Activated CD8-positive, alpha-beta memory T cell treated with anti-CD3 and anti-CD28 coated beads, Interleukin-2, amount 10 ng/mL, durations not matched to agents 7 days and 5 days (primary cell): ENCODE data around the gene SAE1. TPM values are rescaled to one million over a fixed set of nuclear protein-coding genes. Genes with fewer than 3 reads are reported as not detected.

Experiments used
- ATAC-seq: fragments of 150-1000 bp; cut with Tn5 transposase; one replicate; pipeline ENCODE4 v1.10.0; 2021; ENCODE audit warnings: moderate library complexity
- CTCF ChIA-PET: fragments of 350-600 bp; sonication (Branson Sonifier 250); formaldehyde crosslinking; loops from one replicate; lab custom pipeline; 2021; ENCODE audit warnings: antibody characterized with exemption; lab: Charles Lee
- DNase-seq: peaks from one replicate; pipeline ENCODE4 v3.0.0-alpha.2; 2020
- H3K27ac Mint-ChIP-seq: one replicate; pipeline ENCODE4 v1.8.0; 2021; ENCODE audit warnings: mild to moderate bottlenecking, mixed read lengths
- H3K27me3 Mint-ChIP-seq: one replicate; pipeline ENCODE4 v1.8.0; 2021; ENCODE audit warnings: mixed read lengths
- H3K36me3 Mint-ChIP-seq: one replicate; pipeline ENCODE4 v1.8.0; 2021; ENCODE audit warnings: mild to moderate bottlenecking, mixed read lengths
- H3K4me1 Mint-ChIP-seq: one replicate; pipeline ENCODE4 v1.8.0; 2021; ENCODE audit warnings: mixed read lengths
- H3K4me3 Mint-ChIP-seq: one replicate; pipeline ENCODE4 v1.8.0; 2021; ENCODE audit warnings: mild to moderate bottlenecking, moderate library complexity, mixed read lengths
- H3K9me3 Mint-ChIP-seq: one replicate; pipeline ENCODE4 v1.8.0; 2022; ENCODE audit warnings: low read depth, mixed read lengths
- total RNA-seq, 2 experiments: library from RNA; stranded (reverse); gene quantifications; one replicate each; pipeline ENCODE4 v1.2.3, GENCODE V29; 2021

SAE1 gene
- total RNA-seq, 2 experiments from 2014 or later: 153 to 171 TPM

- Mint-ChIP-seq H3K4me3 (no peak overlapping the region), H3K36me3 (peaks cover 28% of the 10 kb centered on the region), H3K27ac (peak overlapping the region; percentile 37), H3K4me1 (peaks cover 47% of the 10 kb centered on the region), H3K27me3 (no peaks in the 10 kb centered on the region), H3K9me3 (no peaks in the 10 kb centered on the region)
- CTCF ChIA-PET: interaction anchor here (1.5 kb wide), 2 partner anchors 20 to 36 kb away, joined by 5 read pairs; no protein-coding TSS in a partner anchor
- peak; percentile 58 for DNase-seq
- peak; percentile 18 for ATAC-seq
These were observed 59.6 kb downstream of the SAE1 start for GRCh38 chr19:47190167-47190727.

- ATAC-seq (no peak), DNase-seq (no peak)
- CTCF ChIA-PET: interaction anchor here (0.7 to 7.5 kb wide), 3 partner anchors 15 to 442 kb away, joined by 3 to 44 read pairs (median 3); no protein-coding TSS in a partner anchor
- H3K27me3 Mint-ChIP-seq: no peaks in the 10 kb centered on the region
- no peak overlapping the region for H3K4me3 Mint-ChIP-seq
- H3K9me3 Mint-ChIP-seq: no peaks in the 10 kb centered on the region
- H3K27ac Mint-ChIP-seq: no peak overlapping the region
- H3K36me3 Mint-ChIP-seq: peaks cover 25% of the 10 kb centered on the region
- H3K4me1 Mint-ChIP-seq: peaks cover 7% of the 10 kb centered on the region
These were observed 64.8 kb downstream of the SAE1 start for GRCh38 chr19:47195434-47195833.

GRCh38 chr19:47197141-47197540 is 66.5 kb downstream of the SAE1 start:
- H3K27me3 Mint-ChIP-seq: no peaks in the 10 kb centered on the region
- CTCF ChIA-PET: interaction anchor here (5.8 to 7.5 kb wide), 2 partner anchors 13 to 49 kb away, joined by 38 to 44 read pairs; no protein-coding TSS in a partner anchor
- H3K27ac Mint-ChIP-seq: no peak overlapping the region
- no peak overlapping the region for H3K4me3 Mint-ChIP-seq
- DNase-seq: no peak
- ATAC-seq: no peak
- no peaks in the 10 kb centered on the region for H3K4me1 Mint-ChIP-seq
- peaks cover 23% of the 10 kb centered on the region for H3K36me3 Mint-ChIP-seq
- no peaks in the 10 kb centered on the region for H3K9me3 Mint-ChIP-seq

- DNase-seq (no peak), ATAC-seq (no peak)
- no peak overlapping the region for H3K27ac Mint-ChIP-seq
- CTCF ChIA-PET: interaction anchor here (1.2 to 7.5 kb wide), 3 partner anchors 10 to 46 kb away, joined by 5 to 44 read pairs (median 38); no protein-coding TSS in a partner anchor
- no peaks in the 10 kb centered on the region for H3K4me1 Mint-ChIP-seq
- H3K27me3 Mint-ChIP-seq: no peaks in the 10 kb centered on the region
- H3K36me3 Mint-ChIP-seq: peaks cover 40% of the 10 kb centered on the region
- no peak overlapping the region for H3K4me3 Mint-ChIP-seq
- no peaks in the 10 kb centered on the region for H3K9me3 Mint-ChIP-seq
These were observed 69.9 kb downstream of the SAE1 start for GRCh38 chr19:47200530-47200929.

GRCh38 chr19:47203254-47203653 is 72.6 kb downstream of the SAE1 start:
- H3K4me3 Mint-ChIP-seq: no peak overlapping the region
- no peak for ATAC-seq
- no peaks in the 10 kb centered on the region for H3K4me1 Mint-ChIP-seq
- CTCF ChIA-PET: no interaction called here
- no peaks in the 10 kb centered on the region for H3K27me3 Mint-ChIP-seq
- DNase-seq: no peak
- H3K36me3 Mint-ChIP-seq: peaks cover 33% of the 10 kb centered on the region
- no peak overlapping the region for H3K27ac Mint-ChIP-seq
- no peaks in the 10 kb centered on the region for H3K9me3 Mint-ChIP-seq

- CTCF ChIA-PET: interaction anchor here (0.8 to 13.5 kb wide), 24 partner anchors 11 to 197 kb away, joined by 3 to 466 read pairs (median 8); partner anchors contain the start of genes CCDC9 and SAE1
- Mint-ChIP-seq H3K36me3 (peaks cover 30% of the 10 kb centered on the region), H3K27ac (peak overlapping the region; percentile 57)
These were observed 78.9 kb downstream of the SAE1 start for GRCh38 chr19:47209319-47210179.

GRCh38 chr19:47210180-47210490 is 79.5 kb downstream of the SAE1 start:
- DNase-seq (no peak), ATAC-seq (no peak)
- H3K27me3 Mint-ChIP-seq: no peaks in the 10 kb centered on the region
- H3K4me1 Mint-ChIP-seq: peaks cover 11% of the 10 kb centered on the region
- CTCF ChIA-PET: interaction anchor here (0.6 to 13.5 kb wide), 37 partner anchors 9 to 281 kb away, joined by 3 to 466 read pairs (median 5); partner anchors contain the start of genes CCDC9 and SAE1
- H3K9me3 Mint-ChIP-seq: no peaks in the 10 kb centered on the region
- peaks cover 25% of the 10 kb centered on the region for H3K36me3 Mint-ChIP-seq
- H3K4me3 Mint-ChIP-seq: no peak overlapping the region
- peak overlapping the region; percentile 92 for H3K27ac Mint-ChIP-seq

More at GRCh38 chr19:47209319-47210179, 78.9 kb downstream of the SAE1 start:
- DNase-seq (no peak), ATAC-seq (no peak)
- H3K9me3 Mint-ChIP-seq: no peaks in the 10 kb centered on the region
- no peak overlapping the region for H3K4me3 Mint-ChIP-seq
- H3K4me1 Mint-ChIP-seq: peaks cover 11% of the 10 kb centered on the region
- no peaks in the 10 kb centered on the region for H3K27me3 Mint-ChIP-seq

- CTCF ChIA-PET: interaction anchor here (0.6 to 13.5 kb wide), 40 partner anchors 8 to 280 kb away, joined by 3 to 466 read pairs (median 5); partner anchors contain the start of genes CCDC9, INAFM1 and SAE1
- Mint-ChIP-seq H3K27me3 (no peaks in the 10 kb centered on the region), H3K36me3 (peaks cover 21% of the 10 kb centered on the region), H3K9me3 (no peaks in the 10 kb centered on the region), H3K4me1 (peaks cover 11% of the 10 kb centered on the region), H3K4me3 (no peak overlapping the region), H3K27ac (peak overlapping the region; percentile 92)
- DNase-seq (peak; percentile 90), ATAC-seq (peak; percentile 85)
These were observed 80.2 kb downstream of the SAE1 start for GRCh38 chr19:47210689-47211316.

- Mint-ChIP-seq H3K27me3 (no peaks in the 10 kb centered on the region), H3K27ac (no peak overlapping the region), H3K36me3 (peaks cover 6% of the 10 kb centered on the region), H3K4me1 (peaks cover 9% of the 10 kb centered on the region), H3K4me3 (no peak overlapping the region), H3K9me3 (no peaks in the 10 kb centered on the region)
- CTCF ChIA-PET: interaction anchor here (1.1 to 13.5 kb wide), 3 partner anchors 10 to 59 kb away, joined by 4 to 466 read pairs (median 9); no protein-coding TSS in a partner anchor
- ATAC-seq (no peak), DNase-seq (no peak)
These were observed 84.9 kb downstream of the SAE1 start for GRCh38 chr19:47215581-47215980.

- ATAC-seq: no peak
- no peak overlapping the region for H3K4me3 Mint-ChIP-seq
These were observed 90.6 kb downstream of the SAE1 start for GRCh38 chr19:47221080-47221841.

GRCh38 chr19:47221890-47222289 is 91.3 kb downstream of the SAE1 start:
- H3K4me1 Mint-ChIP-seq: peaks cover 10% of the 10 kb centered on the region
- H3K4me3 Mint-ChIP-seq: no peak overlapping the region
- peaks cover 9% of the 10 kb centered on the region for H3K36me3 Mint-ChIP-seq
- no peak for DNase-seq
- ATAC-seq: no peak
- no peaks in the 10 kb centered on the region for H3K9me3 Mint-ChIP-seq
- no peak overlapping the region for H3K27ac Mint-ChIP-seq
- CTCF ChIA-PET: interaction anchor here (6.2 to 7.6 kb wide), 2 partner anchors 10 to 24 kb away, joined by 108 to 136 read pairs; no protein-coding TSS in a partner anchor
- H3K27me3 Mint-ChIP-seq: no peaks in the 10 kb centered on the region

More at GRCh38 chr19:47221080-47221841, 90.6 kb downstream of the SAE1 start:
- H3K4me1 Mint-ChIP-seq: peaks cover 6% of the 10 kb centered on the region
- no peaks in the 10 kb centered on the region for H3K27me3 Mint-ChIP-seq
- peaks cover 9% of the 10 kb centered on the region for H3K36me3 Mint-ChIP-seq
- DNase-seq: no peak
- CTCF ChIA-PET: interaction anchor here (6.2 to 7.6 kb wide), 2 partner anchors 9 to 25 kb away, joined by 108 to 136 read pairs; no protein-coding TSS in a partner anchor
- H3K27ac Mint-ChIP-seq: no peak overlapping the region
- H3K9me3 Mint-ChIP-seq: no peaks in the 10 kb centered on the region

GRCh38 chr19:47225746-47226425 is 95.3 kb downstream of the SAE1 start:
- Mint-ChIP-seq H3K4me3 (peak overlapping the region; percentile 75), H3K4me1 (peaks cover 18% of the 10 kb centered on the region)
- CTCF ChIA-PET: interaction anchor here (0.9 to 7.6 kb wide), 24 partner anchors 9 to 290 kb away, joined by 3 to 136 read pairs (median 5); partner anchors contain the start of genes DHX34, INAFM1, SAE1 and ZC3H4

More at GRCh38 chr19:47225746-47226425, 95.3 kb downstream of the SAE1 start:
- ATAC-seq: peak; percentile 67
- Mint-ChIP-seq H3K27ac (peak overlapping the region; percentile 90), H3K9me3 (no peaks in the 10 kb centered on the region), H3K36me3 (peaks cover 6% of the 10 kb centered on the region), H3K27me3 (no peaks in the 10 kb centered on the region)
- peak; percentile 88 for DNase-seq
